GM12878 (cell line): Measurements from ENCODE around the gene IFRD2. TPM values are rescaled to one million over a fixed set of nuclear protein-coding genes. Genes with fewer than 3 reads are reported as not detected.

Source experiments
- ATAC-seq: fragments of 200-7000 bp; cut with Tn5 transposase; 3 replicates; pipeline ENCODE4 v1.9.1; 2020; ENCODE audit warnings: mild to moderate bottlenecking, moderate library complexity
- BruUV-seq: library from RNA; stranded (reverse); fragments of 400-500 nt; replicated peaks from 2 replicates; lab custom pipeline; 2021; lab: Mats Ljungman, UMichigan
- CTCF ChIA-PET: fragments of 300-600 bp; sonication (Branson Sonifier 250); formaldehyde crosslinking; extraction: SDS; loops from one replicate; lab custom pipeline; 2021; ENCODE audit warnings: inconsistent platforms; lab: Yijun Ruan, JAX
- POLR2A ChIA-PET: fragments of 350-600 bp; formaldehyde crosslinking; extraction: SDS; loops from one replicate; lab custom pipeline; 2021; ENCODE audit warnings: inconsistent platforms; lab: Charles Lee
- RAD21 ChIA-PET: fragments of 300-600 bp; sonication (Branson Sonifier 250); formaldehyde crosslinking; loops from one replicate; lab custom pipeline; 2023; ENCODE audit warnings: antibody characterized with exemption; ENCODE audit not compliant: unreplicated experiment; lab: Charles Lee
- SMC1A ChIA-PET: fragments of 300-600 bp; sonication (Branson Sonifier 250); formaldehyde crosslinking; loops from one replicate; lab custom pipeline; 2023; ENCODE audit not compliant: unreplicated experiment, uncharacterized antibody; lab: Charles Lee
- DNase-seq: peaks from one replicate; pipeline ENCODE4 v3.0.0-alpha.2; 2011; ENCODE audit warnings: low read depth, low spot score
- FAIRE-seq: peaks from 3 replicates; lab custom pipeline; 2011; peaks lifted over from hg19 to GRCh38; lab: Jason Lieb, UNC
- H2AFZ ChIP-seq: 2 replicates; pipeline ENCODE4 v1.6.0; 2011; ENCODE audit warnings: low read depth, low read length, control low read depth; ENCODE audit not compliant: control insufficient read depth
- H3K27ac ChIP-seq: 2 replicates; pipeline ENCODE4 v1.5.1; 2011; ENCODE audit warnings: control low read depth; ENCODE audit not compliant: control insufficient read depth, insufficient read depth
- H3K27me3 ChIP-seq, 2 experiments: replicated peaks in 1 of 2; 2 replicates each; pipeline versions ENCODE4 v1.6.0 to v1.6.1; 2011; ENCODE audit warnings: low read length in 1 of 2; ENCODE audit not compliant: control insufficient read depth in 2 of 2, insufficient read depth in 2 of 2
- H3K36me3 ChIP-seq, 2 experiments: 2 replicates each; pipeline ENCODE4 v1.5.1; 2011; ENCODE audit warnings: low read length in 1 of 2; ENCODE audit not compliant: control insufficient read depth in 2 of 2, insufficient read depth in 2 of 2
- H3K4me1 ChIP-seq: 2 replicates; pipeline ENCODE4 v1.6.1; 2011; ENCODE audit warnings: mild to moderate bottlenecking, low read length, moderate library complexity, mixed read lengths; ENCODE audit not compliant: control insufficient read depth, insufficient read depth
- H3K4me2 ChIP-seq: 2 replicates; pipeline ENCODE4 v1.6.0; 2011; ENCODE audit warnings: control low read depth; ENCODE audit not compliant: control insufficient read depth, insufficient read depth
- H3K4me3 ChIP-seq: fragments of 200-600 bp; sonication (generic); 2 replicates; pipeline ENCODE4 v1.5.1; 2016
- H3K79me2 ChIP-seq: 2 replicates; pipeline ENCODE4 v1.6.0; 2011; ENCODE audit warnings: low read length; ENCODE audit not compliant: control insufficient read depth, insufficient read depth
- H3K9ac ChIP-seq: 2 replicates; pipeline ENCODE4 v1.8.0; 2011; ENCODE audit warnings: low read length, control low read depth, mixed read lengths; ENCODE audit not compliant: control insufficient read depth, insufficient read depth
- H3K9me3 ChIP-seq: replicated peaks from 3 replicates; pipeline ENCODE4 v1.5.1; 2011; ENCODE audit warnings: mild to moderate bottlenecking, low read length; ENCODE audit not compliant: control insufficient read depth, insufficient read depth
- H4K20me1 ChIP-seq: 2 replicates; pipeline ENCODE4 v1.6.0; 2011; ENCODE audit not compliant: control insufficient read depth, insufficient read depth
- CREB1 ChIP-seq: IDR thresholded peaks from 2 replicates; pipeline ENCODE4 v1.6.1; 2012; ENCODE audit warnings: low read depth, mild to moderate bottlenecking, inconsistent platforms
- EGR1 ChIP-seq, 2 experiments: IDR thresholded peaks; 1 replicate in 1 of 2; 2 replicates in 1 of 2; pipeline ENCODE4 v1.6.1; 2011 to 2012; ENCODE audit warnings: low read depth in 2 of 2, low read length in 2 of 2, borderline replicate concordance in 1 of 2, mild to moderate bottlenecking in 1 of 2, moderate library complexity in 1 of 2
- FOXK2 ChIP-seq: fragments of 450-650 bp; IDR thresholded peaks from 2 replicates; pipeline ENCODE4 v1.6.1; 2017; ENCODE audit warnings: mild to moderate bottlenecking, moderate library complexity
- HDGF ChIP-seq: fragments of 450-650 bp; IDR thresholded peaks from 2 replicates; pipeline ENCODE4 v1.6.1; 2016; ENCODE audit warnings: antibody characterized with exemption
- IRF3 ChIP-seq: fragments of 450-650 bp; IDR thresholded peaks from 2 replicates; pipeline ENCODE4 v1.6.1; 2014; ENCODE audit warnings: mild to moderate bottlenecking
- JUND ChIP-seq: IDR thresholded peaks from 2 replicates; pipeline ENCODE4 v1.6.1; 2012; ENCODE audit warnings: low read depth, mild to moderate bottlenecking, low read length, improper control_type of control experiment, moderate library complexity
- KLF5 ChIP-seq: fragments of 450-650 bp; IDR thresholded peaks from 2 replicates; pipeline ENCODE4 v1.6.1; 2014; ENCODE audit warnings: mild to moderate bottlenecking; ENCODE audit not compliant: partially characterized antibody
- LARP7 ChIP-seq: fragments of 450-650 bp; IDR thresholded peaks from 2 replicates; pipeline ENCODE4 v1.6.1; 2017; ENCODE audit warnings: mild to moderate bottlenecking
- RBBP5 ChIP-seq: fragments of 200-600 bp; sonication (generic); conservative IDR thresholded peaks from 2 replicates; pipeline ENCODE4 v1.6.1; 2016
- RCOR1 ChIP-seq: conservative IDR thresholded peaks from 2 replicates; pipeline ENCODE4 v1.6.1; 2012; ENCODE audit warnings: low read depth, low read length, improper control_type of control experiment
- RELB ChIP-seq: fragments of 450-650 bp; IDR thresholded peaks from 2 replicates; pipeline ENCODE4 v1.6.1; 2017; ENCODE audit warnings: low read depth, mild to moderate bottlenecking, moderate library complexity
- TAF1 ChIP-seq: IDR thresholded peaks from 2 replicates; pipeline ENCODE4 v1.6.1; 2011; ENCODE audit warnings: mild to moderate bottlenecking, low read depth, low read length, borderline replicate concordance
- TCF7 ChIP-seq: IDR thresholded peaks from 2 replicates; pipeline ENCODE4 v1.6.1; 2014; ENCODE audit warnings: antibody characterized with exemption, borderline replicate concordance
- USF1 ChIP-seq: IDR thresholded peaks from 2 replicates; pipeline ENCODE4 v1.6.1; 2011; ENCODE audit warnings: borderline replicate concordance, low read depth, mild to moderate bottlenecking, moderate library complexity, mixed read lengths, low read length; ENCODE audit not compliant: insufficient read depth; ENCODE audit errors: extremely low read length
- ZNF384 ChIP-seq: IDR thresholded peaks from 2 replicates; pipeline ENCODE4 v1.6.1; 2012; ENCODE audit warnings: low read depth, mild to moderate bottlenecking, low read length, improper control_type of control experiment, borderline replicate concordance
- ZNF622 ChIP-seq: fragments of 450-650 bp; IDR thresholded peaks from 2 replicates; pipeline ENCODE4 v1.6.1; 2017; ENCODE audit warnings: mild to moderate bottlenecking, inconsistent platforms
- ZNF687 ChIP-seq: fragments of 450-650 bp; IDR thresholded peaks from 2 replicates; pipeline ENCODE4 v1.6.1; 2017; ENCODE audit warnings: mild to moderate bottlenecking, moderate library complexity
- WGBS: methylation state at CpG from one replicate; pipeline ENCODE4 v1.1.6; 2016; ENCODE audit warnings: low lambda C conversion rate; ENCODE audit not compliant: insufficient replicate concordance, insufficient coverage; ENCODE audit errors: missing lambda C conversion rate; 5-methylcytosine and 5-hydroxymethylcytosine counted together
- in situ Hi-C: fragments of 300-500 bp; cut with MboI; formaldehyde crosslinking; loops from 9 replicates; pipeline ENCODE4 v1.14.3; 2018; ENCODE audit warnings: mixed read lengths
- intact Hi-C: fragments of 100-400 bp; cut with micrococcal nuclease; formaldehyde crosslinking; loops from one replicate; pipeline ENCODE4 v1.14.2; 2022; ENCODE audit not compliant: unreplicated experiment
- polyA plus RNA-seq, 11 experiments: library from polyadenylated mRNA; depleted of rRNA in 4 of 11; unstranded in 6 of 11; stranded (reverse) in 5 of 11; fragments of >200 nt; fragmentation: Nextera tagmentation in 4 of 11; fragmentation: Illumina TruSeq in 1 of 11; extraction: Ambion mirVana in 4 of 11; extraction: Trizol in 1 of 11; gene quantifications; 1 replicate in 1 of 11; 2 replicates in 10 of 11; pipeline versions ENCODE4 v1.2.1 to v1.2.3, GENCODE V29; 2011 to 2016; ENCODE audit warnings: inconsistent platforms in 2 of 11, missing spikeins in 2 of 11, low read depth in 1 of 11
- total RNA-seq, 4 experiments: library from RNA; depleted of rRNA in 3 of 4; stranded (reverse); fragments of >200 nt in 3 of 4; fragmentation: Illumina TruSeq in 1 of 4; extraction: Trizol in 1 of 4; gene quantifications; 2 replicates each; pipeline versions ENCODE4 v1.2.1 to v1.2.3, GENCODE V29; 2013 to 2021

The IFRD2 gene
- total and polyA plus RNA-seq, 10 of the 15 experiments (the other 5 are each of a cell fraction or from before 2014, with no cell fraction given): 19.1 to 153 (median 80.3) TPM

GRCh38 chr3:50327129-50327528, 34.9 kb upstream of the IFRD2 start:
- FAIRE-seq (no peak), ATAC-seq (no peak), DNase-seq (no peak)
- 57% methylated on average over 4 of the region's 4 CpGs for WGBS
- Histone ChIP-seq H3K27ac (peak overlapping the region; percentile 69; the same call in 1 of the 2 replicates), H2AFZ (no peak overlapping the region), H3K9me3 (no peaks in the 10 kb centered on the region), H3K4me1 (peaks cover 5% of the 10 kb centered on the region), H3K36me3 (peaks cover 16 to 25% of the 10 kb centered on the region in 2 experiments), H3K27me3 (no peaks in the 10 kb centered on the region), H3K79me2 (peaks cover 14% of the 10 kb centered on the region), H3K4me3 (peak overlapping the region; percentile 90), H4K20me1 (no peaks in the 10 kb centered on the region), H3K4me2 (peak overlapping the region; percentile 93), H3K9ac (peak overlapping the region; percentile 98)
- POLR2A ChIA-PET: interaction anchor here (0.6 to 3.0 kb wide), 4 partner anchors 11 to 47 kb away, joined by 7 to 58 read pairs (median 13); partner anchors contain the start of genes CYB561D2, HYAL3, NAA80 and NPRL2
- RAD21 ChIA-PET: interaction anchor here (1.4 to 3.4 kb wide), 3 partner anchors 10 to 28 kb away, joined by 3 to 21 read pairs (median 8); partner anchors contain the start of genes HYAL3 and NAA80
- SMC1A ChIA-PET: interaction anchor here (1.1 to 1.9 kb wide), 3 partner anchors 10 to 28 kb away, joined by 3 to 20 read pairs (median 4); partner anchors contain the start of genes HYAL3 and NAA80
- BruUV-seq: no TSS peak
- in situ Hi-C loops (no loop called here), intact Hi-C loops (no loop called here)
- CTCF ChIA-PET: interaction anchor here (1.0 to 2.0 kb wide), 5 partner anchors 9 to 80 kb away, joined by 3 to 12 read pairs (median 5); partner anchors contain the start of genes HYAL3 and NAA80
- TF ChIP-seq TCF7 (no peak), EGR1 (IDR thresholded peaks at IDR 0.05; ENCODE audit: borderline replicate concordance in 1 of 2, low read depth in 2 of 2, low read length in 2 of 2) (no peak), RBBP5 (no peak), FOXK2 (no peak), ZNF384 (no peak), JUND (no peak), TAF1 (no peak), RELB (no peak), CREB1 (no peak), ZNF622 (no peak), KLF5 (no peak), USF1 (no peak), ZNF687 (no peak), IRF3 (no peak), RCOR1 (no peak), HDGF (no peak), LARP7 (no peak)
